ENCODE measurements around the gene TMPRSS11E.
"Not testable (repeated sequence)": the region's sequence is repeated elsewhere in the genome, so short reads cannot be mapped to it uniquely, and the experiment has no call there.

The TMPRSS11E gene

GRCh38 chr4:68447201-68447600 is at the start of gene TMPRSS11E:
Gene TMPRSS11E, plus strand, starts transcription at chr4:68447463. Its CDS starts 50 bp downstream, at chr4:68447513.
- DNase-seq = no peak

GRCh38 chr4:68399306-68399705 is 48.0 kb upstream of the TMPRSS11E start:
- no peak for DNase-seq

GRCh38 chr4:68401231-68401630 is 46.0 kb upstream of the TMPRSS11E start:
- DNase-seq = no peak

- DNase-seq = no peak
Observed at GRCh38 chr4:68404153-68404552, 43.1 kb upstream of the TMPRSS11E start.

- DNase-seq = not testable (repeated sequence)
Observed at GRCh38 chr4:68405718-68406478, 41.4 kb upstream of the TMPRSS11E start.

GRCh38 chr4:68406479-68406859 is 40.8 kb upstream of the TMPRSS11E start:
- no peak for DNase-seq

- DNase-seq = not testable (repeated sequence)
Observed at GRCh38 chr4:68407015-68407867, 40.0 kb upstream of the TMPRSS11E start.

GRCh38 chr4:68407868-68408190 is 39.4 kb upstream of the TMPRSS11E start:
- DNase-seq = no peak

GRCh38 chr4:68410149-68410548 is 37.1 kb upstream of the TMPRSS11E start:
- DNase-seq = no peak

GRCh38 chr4:68410643-68411042 is 36.6 kb upstream of the TMPRSS11E start:
- DNase-seq = no peak

GRCh38 chr4:68412031-68412430 is 35.2 kb upstream of the TMPRSS11E start:
- DNase-seq = not testable (repeated sequence)

- no peak for DNase-seq
Observed at GRCh38 chr4:68416591-68416990, 30.7 kb upstream of the TMPRSS11E start.

- DNase-seq = no peak
Observed at GRCh38 chr4:68426516-68426915, 20.7 kb upstream of the TMPRSS11E start.

- DNase-seq = no peak
Observed at GRCh38 chr4:68430337-68430736, 16.9 kb upstream of the TMPRSS11E start.

- DNase-seq = no peak
Observed at GRCh38 chr4:68432320-68432719, 14.9 kb upstream of the TMPRSS11E start.

- no peak for DNase-seq
Observed at GRCh38 chr4:68433582-68433981, 13.7 kb upstream of the TMPRSS11E start.

- DNase-seq = no peak
Observed at GRCh38 chr4:68434277-68434676, 13.0 kb upstream of the TMPRSS11E start.

- no peak for DNase-seq
Observed at GRCh38 chr4:68434836-68435235, 12.4 kb upstream of the TMPRSS11E start.

- DNase-seq = no peak
Observed at GRCh38 chr4:68445111-68445510, 2.2 kb upstream of the TMPRSS11E start.

GRCh38 chr4:68451246-68452211 is 4.3 kb downstream of the TMPRSS11E start:
- DNase-seq = no peak

- DNase-seq = no peak
Observed at GRCh38 chr4:68460085-68460484, 12.8 kb downstream of the TMPRSS11E start.

GRCh38 chr4:68461790-68462189 is 14.5 kb downstream of the TMPRSS11E start:
- DNase-seq = no peak

GRCh38 chr4:68462691-68463090 is 15.4 kb downstream of the TMPRSS11E start:
- no peak for DNase-seq

All from activated CD4-positive, alpha-beta T cell treated with anti-CD3 and anti-CD28 coated beads for 1 hour (primary cell).